NT2/D1 (cell line): ENCODE data around the gene CALU.

Experiments used
- SUZ12 ChIP-seq: IDR thresholded peaks from 2 replicates; pipeline ENCODE4 v1.6.1; 2011; ENCODE audit not compliant: insufficient read length, insufficient read depth; ENCODE audit errors: extremely low read depth
- YY1 ChIP-seq: IDR thresholded peaks from 2 replicates; pipeline ENCODE4 v1.6.1; 2011; ENCODE audit not compliant: insufficient read length, insufficient read depth
- ZNF274 ChIP-seq: IDR thresholded peaks from 2 replicates; pipeline ENCODE4 v1.6.1; 2011; ENCODE audit warnings: mild to moderate bottlenecking, low read depth, low read length

DNA sequence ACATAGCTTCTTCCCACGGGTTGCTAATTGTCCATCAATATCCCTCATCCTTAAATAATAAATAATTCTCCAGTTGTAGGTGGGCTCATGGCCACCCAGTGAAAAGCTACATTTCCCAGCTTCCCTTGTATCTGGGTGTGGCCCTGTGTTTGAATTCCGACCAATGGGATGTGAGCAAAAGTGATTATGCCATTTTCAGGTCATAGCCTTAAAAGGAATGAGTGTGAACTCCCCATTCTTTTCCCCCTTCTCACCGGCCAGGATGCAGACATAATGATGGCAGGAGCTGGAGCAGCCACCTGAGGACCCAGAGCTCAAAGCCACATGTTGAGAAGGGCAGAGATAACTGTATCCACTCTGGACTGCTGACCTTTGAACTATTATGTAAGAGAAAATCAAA lies 30.3 kb upstream of the CALU start:
- TF ChIP-seq YY1 (no peak), ZNF274 (no peak), SUZ12 (no peak)
